Type B pancreatic cell (in vitro differentiated cells): ENCODE data around the gene PPIG. TPM values are rescaled to one million over a fixed set of nuclear protein-coding genes. Genes with fewer than 3 reads are reported as not detected.
"Not testable (repeated sequence)": the region's sequence is repeated elsewhere in the genome, so short reads cannot be mapped to it uniquely, and the experiment has no call there.

Experiments
- DNase-seq: peaks from one replicate; pipeline ENCODE4 v3.0.0; 2021; ENCODE audit warnings: mixed read lengths; ENCODE audit not compliant: unreplicated experiment; ENCODE audit errors: extremely low spot score
- H3K27ac Mint-ChIP-seq: 2 replicates; pipeline ENCODE4 v1.8.0; 2021; ENCODE audit warnings: mild to moderate bottlenecking, mixed read lengths
- H3K27me3 Mint-ChIP-seq: 2 replicates; pipeline ENCODE4 v1.8.0; 2021; ENCODE audit warnings: mixed read lengths
- H3K36me3 Mint-ChIP-seq: 2 replicates; pipeline ENCODE4 v1.8.0; 2021; ENCODE audit warnings: mixed read lengths
- H3K4me1 Mint-ChIP-seq: one replicate; pipeline ENCODE4 v1.8.0; 2021; ENCODE audit warnings: mixed read lengths; ENCODE audit not compliant: unreplicated experiment
- H3K4me3 Mint-ChIP-seq: 2 replicates; pipeline ENCODE4 v1.8.0; 2021; ENCODE audit warnings: mild to moderate bottlenecking, mixed read lengths
- H3K9me3 Mint-ChIP-seq: 2 replicates; pipeline ENCODE4 v1.8.0; 2021; ENCODE audit warnings: mixed read lengths
- CTCF ChIP-seq: fragments of 200-600 bp; sonication (generic); conservative IDR thresholded peaks from 2 replicates; pipeline ENCODE4 v1.5.0; 2021; ENCODE audit warnings: antibody characterized with exemption, mild to moderate bottlenecking
- total RNA-seq: library from RNA; stranded (reverse); gene quantifications from 2 replicates; pipeline ENCODE4 v1.2.1, GENCODE V29; 2021; ENCODE audit warnings: low replicate concordance

Gene PPIG
- total RNA-seq, 1 donor from 2014 or later = 61.4 TPM

- peak overlapping the region; percentile 98 for H3K4me3 Mint-ChIP-seq
- no peak for DNase-seq
- H3K4me1 Mint-ChIP-seq = peaks cover 19% of the 10 kb centered on the region
- peak overlapping the region; percentile 94 for H3K27ac Mint-ChIP-seq
- H3K9me3 Mint-ChIP-seq = no peaks in the 10 kb centered on the region
- H3K27me3 Mint-ChIP-seq = peaks cover 3% of the 10 kb centered on the region
- no peak for TF ChIP-seq CTCF
- no peaks in the 10 kb centered on the region for H3K36me3 Mint-ChIP-seq
These were observed 11.4 kb upstream of the PPIG start for GRCh38 chr2:169572821-169573159.

- H3K4me3 Mint-ChIP-seq = peak within 1 kb of the TSS; percentile 98
- peaks cover 19% of the 10 kb centered on the region for H3K4me1 Mint-ChIP-seq
- no peaks in the 10 kb centered on the region for H3K9me3 Mint-ChIP-seq
- H3K27ac Mint-ChIP-seq = peak within 1 kb of the TSS; percentile 94
- DNase-seq = peak; percentile 88
- H3K27me3 Mint-ChIP-seq = peaks cover 3% of the 10 kb centered on the region
- no peaks in the 10 kb centered on the region for H3K36me3 Mint-ChIP-seq
- TF ChIP-seq CTCF = no peak
These were observed 10.8 kb upstream of the PPIG start, which contains the start of gene FASTKD1 for GRCh38 chr2:169573160-169573973. Gene FASTKD1 (minus strand): TSS chr2:169573865. CDS start chr2:169572029, 1,836 bp downstream.

- Mint-ChIP-seq H3K9me3 (no peaks in the 10 kb centered on the region), H3K27ac (peak overlapping the region; percentile 94)
- TF ChIP-seq CTCF = no peak
These were observed 10.2 kb upstream of the PPIG start for GRCh38 chr2:169573974-169574299.

GRCh38 chr2:169574539-169574938 is 9.6 kb upstream of the PPIG start:
- H3K36me3 Mint-ChIP-seq, DNase-seq, H3K27ac Mint-ChIP-seq, H3K9me3 Mint-ChIP-seq, H3K27me3 Mint-ChIP-seq: not testable (repeated sequence)
- Mint-ChIP-seq H3K4me3 (peak overlapping the region; percentile 67), H3K4me1 (peaks cover 19% of the 10 kb centered on the region)

More at GRCh38 chr2:169573974-169574299, 10.2 kb upstream of the PPIG start:
- no peaks in the 10 kb centered on the region for H3K36me3 Mint-ChIP-seq
- peaks cover 6% of the 10 kb centered on the region for H3K27me3 Mint-ChIP-seq
- peak overlapping the region; percentile 98 for H3K4me3 Mint-ChIP-seq
- no peak for DNase-seq
- H3K4me1 Mint-ChIP-seq = peaks cover 19% of the 10 kb centered on the region

- H3K4me1 Mint-ChIP-seq = peaks cover 15% of the 10 kb centered on the region
- DNase-seq, H3K27ac Mint-ChIP-seq, H3K4me3 Mint-ChIP-seq, H3K27me3 Mint-ChIP-seq, H3K9me3 Mint-ChIP-seq, H3K36me3 Mint-ChIP-seq: not testable (repeated sequence)
These were observed 8.9 kb upstream of the PPIG start for GRCh38 chr2:169575264-169575663.

GRCh38 chr2:169579044-169579443 is 5.1 kb upstream of the PPIG start:
- peaks cover 3% of the 10 kb centered on the region for H3K9me3 Mint-ChIP-seq
- peaks cover 7% of the 10 kb centered on the region for H3K27me3 Mint-ChIP-seq
- no peak for TF ChIP-seq CTCF
- H3K4me1 Mint-ChIP-seq = peaks cover 2% of the 10 kb centered on the region
- DNase-seq = no peak
- H3K27ac Mint-ChIP-seq = no peak overlapping the region
- no peak overlapping the region for H3K4me3 Mint-ChIP-seq
- peaks cover 2% of the 10 kb centered on the region for H3K36me3 Mint-ChIP-seq

GRCh38 chr2:169582552-169583266 is 1.4 kb upstream of the PPIG start:
- not testable (repeated sequence) for H3K36me3 Mint-ChIP-seq, DNase-seq, H3K27me3 Mint-ChIP-seq, H3K9me3 Mint-ChIP-seq
- H3K4me3 Mint-ChIP-seq = peak overlapping the region; percentile 25
- H3K27ac Mint-ChIP-seq = peak overlapping the region; percentile 50
- peaks cover 11% of the 10 kb centered on the region for H3K4me1 Mint-ChIP-seq
